CD14-positive monocyte (primary cell): ENCODE data around the gene OR2T4. TPM values are rescaled to one million over a fixed set of nuclear protein-coding genes. Genes with fewer than 3 reads are reported as not detected.

Experiments
- DNase-seq, 3 donors: peaks; one replicate each; pipeline ENCODE4 v3.0.0-alpha.2; 2011 to 2022
- H2AFZ ChIP-seq: 2 replicates; pipeline ENCODE4 v1.6.0; 2012; ENCODE audit warnings: mild to moderate bottlenecking, low read depth, low read length, inconsistent platforms; ENCODE audit not compliant: insufficient read depth, poor library complexity, severe bottlenecking
- H3K27ac ChIP-seq, 2 donors: 1 replicate in 1 of 2; 2 replicates in 1 of 2; pipeline ENCODE4 v1.5.1; 2012 to 2013; ENCODE audit warnings: low read length in 2 of 2, control low read depth in 1 of 2, inconsistent platforms in 1 of 2, low read depth in 1 of 2, mild to moderate bottlenecking in 1 of 2
- H3K27me3 ChIP-seq, 2 donors: one replicate each; pipeline versions ENCODE4 v1.6.0 to v1.6.1; 2011 to 2013; ENCODE audit warnings: low read length in 2 of 2; ENCODE audit not compliant: control insufficient read depth in 2 of 2, insufficient read depth in 2 of 2
- H3K36me3 ChIP-seq, 2 donors: replicated peaks in 1 of 2; 1 replicate in 1 of 2; 2 replicates in 1 of 2; pipeline versions ENCODE4 v1.5.1 to v1.6.1; 2012 to 2013; ENCODE audit warnings: low read length in 2 of 2, control low read depth in 1 of 2, inconsistent platforms in 1 of 2, mild to moderate bottlenecking in 1 of 2; ENCODE audit not compliant: insufficient read depth in 2 of 2, control insufficient read depth in 1 of 2
- H3K4me1 ChIP-seq, 2 donors: 1 replicate in 1 of 2; 2 replicates in 1 of 2; pipeline versions ENCODE4 v1.5.1 to v1.6.1; 2012 to 2013; ENCODE audit warnings: low read length in 2 of 2, control low read depth in 1 of 2, inconsistent platforms in 1 of 2, mild to moderate bottlenecking in 1 of 2, moderate library complexity in 1 of 2; ENCODE audit not compliant: insufficient read depth in 2 of 2, control insufficient read depth in 1 of 2
- H3K4me2 ChIP-seq: replicated peaks from 2 replicates; pipeline ENCODE3; 2012; ENCODE audit warnings: low read length, moderate library complexity, mild to moderate bottlenecking; ENCODE audit not compliant: poor library complexity, severe bottlenecking; ENCODE audit errors: extremely low read depth
- H3K4me3 ChIP-seq, 3 experiments: fragments of 200-600 bp in 1 of 3; sonication (generic) in 1 of 3; replicated peaks in 1 of 3; 1 replicate in 2 of 3; 2 replicates in 1 of 3; pipeline ENCODE4 v1.5.1; 2011 to 2013; ENCODE audit warnings: low read length in 3 of 3, mild to moderate bottlenecking in 3 of 3, control low read depth in 2 of 3, low read depth in 2 of 3, inconsistent platforms in 1 of 3, moderate library complexity in 1 of 3
- H3K79me2 ChIP-seq: 2 replicates; pipeline ENCODE4 v1.6.0; 2012; ENCODE audit warnings: mild to moderate bottlenecking, control low read depth, inconsistent platforms, low read length, moderate library complexity; ENCODE audit not compliant: insufficient read depth
- H3K9ac ChIP-seq: 2 replicates; pipeline ENCODE4 v1.6.0; 2017; ENCODE audit warnings: low read length, mild to moderate bottlenecking; ENCODE audit not compliant: insufficient read depth, poor library complexity, severe bottlenecking
- H3K9me3 ChIP-seq, 2 donors: replicated peaks in 1 of 2; 1 replicate in 1 of 2; 2 replicates in 1 of 2; pipeline versions ENCODE4 v1.5.1 to v1.6.1; 2012 to 2013; ENCODE audit warnings: low read length in 2 of 2, control low read depth in 1 of 2; ENCODE audit not compliant: control insufficient read depth in 1 of 2, insufficient read depth in 1 of 2
- H4K20me1 ChIP-seq: 2 replicates; pipeline ENCODE4 v1.6.0; 2012; ENCODE audit warnings: mild to moderate bottlenecking, low read length, control low read depth, moderate library complexity; ENCODE audit not compliant: insufficient read depth
- H3K27ac Mint-ChIP-seq, 7 donors: one replicate each; pipeline ENCODE4 v1.8.0; 2020; ENCODE audit warnings: mild to moderate bottlenecking in 7 of 7, mixed read lengths in 7 of 7, moderate library complexity in 6 of 7, inconsistent platforms in 2 of 7
- H3K27me3 Mint-ChIP-seq, 3 donors: one replicate each; pipeline ENCODE4 v1.8.0; 2021 to 2022; ENCODE audit warnings: low read depth in 3 of 3, mild to moderate bottlenecking in 3 of 3, mixed read lengths in 3 of 3, moderate library complexity in 3 of 3, inconsistent platforms in 1 of 3
- H3K36me3 Mint-ChIP-seq, 2 donors: one replicate each; pipeline ENCODE4 v1.8.0; 2020; ENCODE audit warnings: mixed read lengths in 2 of 2, inconsistent platforms in 1 of 2, mild to moderate bottlenecking in 1 of 2
- H3K4me1 Mint-ChIP-seq: one replicate; pipeline ENCODE4 v1.8.0; 2020; ENCODE audit warnings: mild to moderate bottlenecking, mixed read lengths
- H3K4me3 Mint-ChIP-seq, 2 donors: one replicate each; pipeline ENCODE4 v1.8.0; 2020; ENCODE audit warnings: mild to moderate bottlenecking in 2 of 2, mixed read lengths in 2 of 2, moderate library complexity in 1 of 2
- H3K9me3 Mint-ChIP-seq, 7 donors: one replicate each; pipeline ENCODE4 v1.8.0; 2020 to 2022; ENCODE audit warnings: mixed read lengths in 7 of 7, mild to moderate bottlenecking in 6 of 7, moderate library complexity in 6 of 7, inconsistent platforms in 2 of 7
- CTCF ChIP-seq: fragments of 200-600 bp; IDR thresholded peaks from one replicate; pipeline ENCODE4 v1.8.0; 2022; ENCODE audit warnings: antibody characterized with exemption, mild to moderate bottlenecking
- WGBS: methylation state at CpG from one replicate; pipeline ENCODE4 v1.1.5; 2013; ENCODE audit warnings: missing lambda C conversion rate; ENCODE audit not compliant: insufficient coverage; 5-methylcytosine and 5-hydroxymethylcytosine counted together
- intact Hi-C, 2 donors: fragments of 100-400 bp; cut with micrococcal nuclease; formaldehyde crosslinking; loops; one replicate each; pipeline versions ENCODE4 v1.15.0 to v1.15.1; 2023
- polyA plus RNA-seq, 3 donors: library from polyadenylated mRNA; depleted of rRNA in 1 of 3; unstranded in 2 of 3; stranded (reverse) in 1 of 3; fragments of 300-500 nt in 2 of 3; fragments of >200 nt in 1 of 3; fragmentation: Illumina TruSeq in 2 of 3; gene quantifications; 1 replicate in 2 of 3; 2 replicates in 1 of 3; pipeline ENCODE4 v1.2.3, GENCODE V29; 2012 to 2021

The OR2T4 gene
- polyA plus RNA-seq, 3 donors, result not detected

DNA sequence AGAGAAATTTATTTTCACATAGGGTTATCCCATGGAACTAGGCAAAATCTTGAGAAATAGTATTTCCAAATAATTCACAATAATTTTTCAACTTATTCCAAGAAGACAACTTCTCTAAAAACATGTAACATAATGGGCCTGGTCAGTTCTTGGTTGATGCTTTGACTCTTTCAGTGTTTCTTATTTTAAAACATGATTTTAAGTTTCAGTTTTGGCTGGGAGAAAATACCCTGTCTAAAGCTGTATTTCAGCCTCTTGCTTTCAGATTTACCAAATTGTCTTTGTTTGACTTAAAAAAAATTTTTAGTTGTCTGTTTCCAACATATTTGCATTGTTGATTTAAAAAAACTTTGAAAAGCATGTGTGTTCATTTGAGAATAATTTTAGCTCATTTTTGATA is 5.1 kb downstream of the OR2T4 start:
- H3K9me3 ChIP-seq, result no peaks in the 10 kb centered on the region

DNA sequence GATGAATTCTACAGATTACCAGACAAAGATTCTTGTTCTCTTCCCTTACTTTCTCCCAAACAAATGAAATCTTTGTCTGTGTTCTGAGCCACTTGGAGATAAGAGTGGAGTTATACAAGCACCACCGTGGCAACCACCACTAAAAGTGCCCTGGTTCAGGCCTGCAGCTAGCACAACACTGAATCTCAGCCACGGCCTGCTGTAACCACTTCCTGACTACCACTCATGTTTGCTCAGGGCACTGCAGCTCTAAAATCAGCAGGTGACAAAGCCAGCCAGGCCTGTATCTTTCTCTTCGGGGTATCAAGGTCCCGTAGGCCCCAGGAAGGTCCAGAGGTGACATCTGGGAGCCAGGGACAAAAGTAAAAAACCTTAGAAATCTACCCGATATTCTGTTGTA is 10.9 kb downstream of the OR2T4 start:
- no peak overlapping the region for H3K4me2 ChIP-seq
- H3K27me3 ChIP-seq, result no peaks in the 10 kb centered on the region
- WGBS, result 79% methylated on average over 3 of the region's 5 CpGs
- H3K27ac ChIP-seq, result no peak overlapping the region
- H3K4me3 ChIP-seq, result no peak overlapping the region
- no peaks in the 10 kb centered on the region for H3K36me3 Mint-ChIP-seq
- H3K9me3 Mint-ChIP-seq, result peaks cover 0 to 7% (median 0%) of the 10 kb centered on the region in 7 donors
- no peaks in the 10 kb centered on the region for H3K36me3 ChIP-seq
- H3K27me3 Mint-ChIP-seq, result no peaks in the 10 kb centered on the region
- no peaks in the 10 kb centered on the region for H3K4me1 Mint-ChIP-seq
- no peak for DNase-seq
- H4K20me1 ChIP-seq, result no peaks in the 10 kb centered on the region
- peaks cover 0 to 6% of the 10 kb centered on the region in 2 donors for H3K9me3 ChIP-seq
- no peak overlapping the region for H3K4me3 Mint-ChIP-seq
- H3K9ac ChIP-seq, result no peak overlapping the region
- no peaks in the 10 kb centered on the region for H3K79me2 ChIP-seq
- intact Hi-C loops, result no loop called here
- H3K27ac Mint-ChIP-seq, result no peak overlapping the region
- no peaks in the 10 kb centered on the region for H3K4me1 ChIP-seq
- no peak overlapping the region for H2AFZ ChIP-seq
- no peak for TF ChIP-seq CTCF

More for the DNA sequence above, 5.1 kb downstream of the OR2T4 start:
- H2AFZ ChIP-seq, result no peak overlapping the region
- Mint-ChIP-seq H3K27ac (no peak overlapping the region), H3K9me3 (peaks cover 0 to 11% (median 2%) of the 10 kb centered on the region in 7 donors), H3K36me3 (no peaks in the 10 kb centered on the region), H3K27me3 (no peaks in the 10 kb centered on the region), H3K4me1 (no peaks in the 10 kb centered on the region), H3K4me3 (no peak overlapping the region)
- no peak for DNase-seq
- no peaks in the 10 kb centered on the region for H3K27me3 ChIP-seq
- no peaks in the 10 kb centered on the region for H3K4me1 ChIP-seq
- H3K9ac ChIP-seq, result no peak overlapping the region
- intact Hi-C loops, result no loop called here
- H3K4me3 ChIP-seq, result no peak overlapping the region
- TF ChIP-seq CTCF, result no peak
- H3K36me3 ChIP-seq, result no peaks in the 10 kb centered on the region
- no peaks in the 10 kb centered on the region for H3K79me2 ChIP-seq
- no peak overlapping the region for H3K4me2 ChIP-seq
- H4K20me1 ChIP-seq, result no peaks in the 10 kb centered on the region
- no peak overlapping the region for H3K27ac ChIP-seq
